Activated CD8-positive, alpha-beta T cell treated with anti-CD3 and anti-CD28 coated beads for 36 hours (primary cell): ENCODE measurements around the gene NUMB. TPM values are rescaled to one million over a fixed set of nuclear protein-coding genes. Genes with fewer than 3 reads are reported as not detected.

ENCODE experiments used
- ATAC-seq: fragments of 200-7000 bp; cut with Tn5 transposase; one replicate; pipeline ENCODE4 v1.10.0; 2021; ENCODE audit warnings: mild to moderate bottlenecking, moderate library complexity
- CTCF ChIA-PET: fragments of 350-600 bp; sonication (Branson Sonifier 250); formaldehyde crosslinking; loops from one replicate; lab custom pipeline; 2021; ENCODE audit warnings: antibody characterized with exemption; lab: Charles Lee
- POLR2A ChIA-PET: fragments of 350-600 bp; sonication (Branson Sonifier 250); formaldehyde crosslinking; loops from one replicate; lab custom pipeline; 2021; ENCODE audit warnings: antibody characterized with exemption; lab: Charles Lee
- DNase-seq: peaks from one replicate; pipeline ENCODE4 v3.0.0-alpha.2; 2020
- H3K27ac Mint-ChIP-seq: one replicate; pipeline ENCODE4 v1.8.0; 2021; ENCODE audit warnings: mild to moderate bottlenecking, mixed read lengths
- H3K27me3 Mint-ChIP-seq: one replicate; pipeline ENCODE4 v1.8.0; 2021; ENCODE audit warnings: mixed read lengths
- H3K36me3 Mint-ChIP-seq: one replicate; pipeline ENCODE4 v1.8.0; 2021; ENCODE audit warnings: low read depth, mixed read lengths
- H3K4me1 Mint-ChIP-seq: one replicate; pipeline ENCODE4 v1.8.0; 2021; ENCODE audit warnings: low read depth, mixed read lengths
- H3K4me3 Mint-ChIP-seq: one replicate; pipeline ENCODE4 v1.8.0; 2021; ENCODE audit warnings: mild to moderate bottlenecking, moderate library complexity, mixed read lengths
- H3K9me3 Mint-ChIP-seq: one replicate; pipeline ENCODE4 v1.8.0; 2021; ENCODE audit warnings: mixed read lengths
- CTCF ChIP-seq: fragments of 200-600 bp; IDR thresholded peaks from one replicate; pipeline ENCODE4 v1.8.0; 2022; ENCODE audit warnings: antibody characterized with exemption, mild to moderate bottlenecking
- intact Hi-C: fragments of 100-400 bp; cut with micrococcal nuclease; formaldehyde crosslinking; loops from one replicate; pipeline ENCODE4 v1.10.0; 2022
- total RNA-seq, 2 experiments: library from RNA; stranded (reverse); gene quantifications; one replicate each; pipeline ENCODE4 v1.2.3, GENCODE V29; 2021

NUMB gene
- total RNA-seq, 2 experiments from 2014 or later: 31.8 to 33.0 TPM

- ATAC-seq (no peak), DNase-seq (no peak)
- POLR2A ChIA-PET: no interaction called here
- CTCF ChIA-PET: interaction anchor here (1.0 to 1.6 kb wide), 3 partner anchors 10 to 182 kb away, joined by 3 to 5 read pairs (median 3); no protein-coding TSS in a partner anchor
- TF ChIP-seq CTCF: no peak
- peak overlapping the region; percentile 49 for H3K27ac Mint-ChIP-seq
- no peaks in the 10 kb centered on the region for H3K27me3 Mint-ChIP-seq
- H3K4me1 Mint-ChIP-seq: peaks cover 32% of the 10 kb centered on the region
- intact Hi-C loops: no loop called here
- H3K36me3 Mint-ChIP-seq: peaks cover 8% of the 10 kb centered on the region
- H3K4me3 Mint-ChIP-seq: no peak overlapping the region
- H3K9me3 Mint-ChIP-seq: no peaks in the 10 kb centered on the region
Observed at GRCh38 chr14:73289729-73290128, 168.6 kb downstream of the NUMB start.

- Mint-ChIP-seq H3K27me3 (no peaks in the 10 kb centered on the region), H3K36me3 (peaks cover 8% of the 10 kb centered on the region), H3K4me1 (peaks cover 32% of the 10 kb centered on the region), H3K9me3 (no peaks in the 10 kb centered on the region), H3K4me3 (no peak overlapping the region), H3K27ac (peak overlapping the region; percentile 49)
- DNase-seq: no peak
- TF ChIP-seq CTCF: no peak
- intact Hi-C loops: no loop called here
- ChIA-PET CTCF (interaction anchor here (1.0 to 1.6 kb wide), 3 partner anchors 9 to 182 kb away, joined by 3 to 5 read pairs (median 3); no protein-coding TSS in a partner anchor), POLR2A (interaction anchor here (1.0 kb wide), 1 partner anchor 169 kb away, joined by 3 read pairs; no protein-coding TSS in a partner anchor)
- ATAC-seq: no peak
Observed at GRCh38 chr14:73289308-73289707, 169.0 kb downstream of the NUMB start.

GRCh38 chr14:73287071-73287470 lies 171.3 kb downstream of the NUMB start:
- no peaks in the 10 kb centered on the region for H3K27me3 Mint-ChIP-seq
- peaks cover 10% of the 10 kb centered on the region for H3K36me3 Mint-ChIP-seq
- H3K9me3 Mint-ChIP-seq: no peaks in the 10 kb centered on the region
- ATAC-seq: no peak
- DNase-seq: no peak
- intact Hi-C loops: no loop called here
- H3K4me3 Mint-ChIP-seq: no peak overlapping the region
- no peak overlapping the region for H3K27ac Mint-ChIP-seq
- POLR2A ChIA-PET: interaction anchor here (1.0 kb wide), 1 partner anchor 228 kb away, joined by 3 read pairs; no protein-coding TSS in a partner anchor
- TF ChIP-seq CTCF: no peak
- peaks cover 26% of the 10 kb centered on the region for H3K4me1 Mint-ChIP-seq
- CTCF ChIA-PET: interaction anchor here (1.0 to 1.4 kb wide), 3 partner anchors 8 to 185 kb away, joined by 3 to 5 read pairs (median 3); no protein-coding TSS in a partner anchor

GRCh38 chr14:73286598-73286997 lies 171.7 kb downstream of the NUMB start:
- peaks cover 9% of the 10 kb centered on the region for H3K36me3 Mint-ChIP-seq
- ATAC-seq (no peak), DNase-seq (no peak)
- H3K27me3 Mint-ChIP-seq: no peaks in the 10 kb centered on the region
- no peak overlapping the region for H3K4me3 Mint-ChIP-seq
- H3K27ac Mint-ChIP-seq: no peak overlapping the region
- CTCF ChIA-PET: interaction anchor here (1.0 to 1.4 kb wide), 2 partner anchors 9 to 21 kb away, joined by 3 read pairs; no protein-coding TSS in a partner anchor
- intact Hi-C loops: no loop called here
- POLR2A ChIA-PET: interaction anchor here (1.0 kb wide), 1 partner anchor 228 kb away, joined by 3 read pairs; no protein-coding TSS in a partner anchor
- no peak for TF ChIP-seq CTCF
- H3K4me1 Mint-ChIP-seq: peaks cover 26% of the 10 kb centered on the region
- H3K9me3 Mint-ChIP-seq: no peaks in the 10 kb centered on the region

GRCh38 chr14:73285979-73286378 lies 172.4 kb downstream of the NUMB start:
- H3K27ac Mint-ChIP-seq: no peak overlapping the region
- H3K36me3 Mint-ChIP-seq: peaks cover 9% of the 10 kb centered on the region
- H3K4me1 Mint-ChIP-seq: peaks cover 26% of the 10 kb centered on the region
- no peak overlapping the region for H3K4me3 Mint-ChIP-seq
- intact Hi-C loops: no loop called here
- no peaks in the 10 kb centered on the region for H3K27me3 Mint-ChIP-seq
- DNase-seq (no peak), ATAC-seq (no peak)
- no peaks in the 10 kb centered on the region for H3K9me3 Mint-ChIP-seq
- ChIA-PET POLR2A (no interaction called here), CTCF (no interaction called here)
- TF ChIP-seq CTCF: no peak
